ENCODE results near the gene MOB2. TPM values are rescaled to one million over a fixed set of nuclear protein-coding genes. Genes with fewer than 3 reads are reported as not detected.

MOB2 gene
- total RNA-seq, 1 donor from 2014 or later, result 34.1 TPM

- no peak overlapping the region for H3K27ac ChIP-seq
- H3K36me3 ChIP-seq, result no peaks in the 10 kb centered on the region
- intact Hi-C loops (cut with DNase I), result no loop called here
- no peak for TF ChIP-seq POLR2AphosphoS5 (IDR thresholded peaks at IDR 0.05; ENCODE audit: insufficient read depth in 1 of 2, low read depth in 1 of 2)
- no peaks in the 10 kb centered on the region for H3K9me3 ChIP-seq
- no peak for DNase-seq (ENCODE audit: extremely low spot score in 2 of 2)
- no peaks in the 10 kb centered on the region for H3K4me1 ChIP-seq
- H3K4me3 ChIP-seq, result no peak overlapping the region
- no peaks in the 10 kb centered on the region for H3K27me3 ChIP-seq
Measured at GRCh38 chr11:1450949-1451710, 35.4 kb downstream of the MOB2 start.

- TF ChIP-seq POLR2A (IDR thresholded peaks at IDR 0.05) (no peak), POLR2AphosphoS5 (IDR thresholded peaks at IDR 0.05; ENCODE audit: insufficient read depth in 1 of 2, low read depth in 1 of 2) (no peak)
- TF ChIP-seq, protein P1, sequence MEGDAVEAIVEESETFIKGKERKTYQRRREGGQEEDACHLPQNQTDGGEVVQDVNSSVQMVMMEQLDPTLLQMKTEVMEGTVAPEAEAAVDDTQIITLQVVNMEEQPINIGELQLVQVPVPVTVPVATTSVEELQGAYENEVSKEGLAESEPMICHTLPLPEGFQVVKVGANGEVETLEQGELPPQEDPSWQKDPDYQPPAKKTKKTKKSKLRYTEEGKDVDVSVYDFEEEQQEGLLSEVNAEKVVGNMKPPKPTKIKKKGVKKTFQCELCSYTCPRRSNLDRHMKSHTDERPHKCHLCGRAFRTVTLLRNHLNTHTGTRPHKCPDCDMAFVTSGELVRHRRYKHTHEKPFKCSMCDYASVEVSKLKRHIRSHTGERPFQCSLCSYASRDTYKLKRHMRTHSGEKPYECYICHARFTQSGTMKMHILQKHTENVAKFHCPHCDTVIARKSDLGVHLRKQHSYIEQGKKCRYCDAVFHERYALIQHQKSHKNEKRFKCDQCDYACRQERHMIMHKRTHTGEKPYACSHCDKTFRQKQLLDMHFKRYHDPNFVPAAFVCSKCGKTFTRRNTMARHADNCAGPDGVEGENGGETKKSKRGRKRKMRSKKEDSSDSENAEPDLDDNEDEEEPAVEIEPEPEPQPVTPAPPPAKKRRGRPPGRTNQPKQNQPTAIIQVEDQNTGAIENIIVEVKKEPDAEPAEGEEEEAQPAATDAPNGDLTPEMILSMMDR (IDR thresholded peaks at IDR 0.05), result no peak
- intact Hi-C loops (cut with DNase I), result no loop called here
- H3K27me3 ChIP-seq, result no peaks in the 10 kb centered on the region
- no peaks in the 10 kb centered on the region for H3K4me1 ChIP-seq
- no peak for DNase-seq (ENCODE audit: extremely low spot score in 2 of 2)
- H3K27ac ChIP-seq, result no peak overlapping the region
- H3K4me3 ChIP-seq, result no peak overlapping the region
- no peaks in the 10 kb centered on the region for H3K9me3 ChIP-seq
- H3K36me3 ChIP-seq, result no peaks in the 10 kb centered on the region
Measured at GRCh38 chr11:1450344-1450875, 36.2 kb downstream of the MOB2 start.

DNA sequence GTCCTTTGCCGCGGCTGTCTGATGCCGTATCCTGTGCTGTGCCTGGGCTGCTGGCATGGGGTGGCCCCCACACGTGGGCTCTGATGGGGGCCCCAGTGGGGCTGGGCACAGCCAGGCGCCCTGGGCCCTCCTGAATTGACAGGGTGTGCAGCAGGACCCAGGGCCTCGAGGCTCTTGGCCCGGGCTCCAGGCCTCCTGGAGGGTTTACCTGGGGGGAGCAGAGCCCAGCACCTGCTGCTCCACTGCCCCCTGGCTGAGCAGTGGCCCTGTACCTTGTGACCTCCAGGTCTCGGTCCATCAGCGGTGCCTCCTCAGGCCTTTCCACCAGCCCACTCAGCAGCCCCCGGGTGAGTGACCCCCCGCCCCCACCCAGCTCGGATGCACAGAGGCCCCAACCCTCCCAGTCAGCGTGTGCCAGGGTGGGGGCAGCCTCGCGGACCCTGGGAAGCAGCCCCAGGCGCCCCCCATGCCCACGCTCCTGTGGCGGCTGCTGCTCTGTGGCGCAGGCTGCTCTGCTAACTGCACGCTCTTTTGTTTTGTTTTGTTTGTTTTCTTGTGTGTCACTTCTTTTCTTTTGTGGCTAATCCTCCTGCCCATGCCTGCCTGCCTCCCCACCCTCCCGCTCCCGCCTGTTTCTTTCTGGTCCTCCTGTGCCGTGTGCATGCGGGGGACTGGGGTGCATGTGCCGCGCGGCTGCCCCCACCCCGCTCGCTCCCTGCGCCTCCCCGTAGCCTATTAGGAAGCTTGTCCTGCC, 36.9 kb downstream of the MOB2 start:
- TF ChIP-seq POLR2A (IDR thresholded peaks at IDR 0.05) (no peak), POLR2AphosphoS5 (IDR thresholded peaks at IDR 0.05; ENCODE audit: insufficient read depth in 1 of 2, low read depth in 1 of 2) (no peak)
- TF ChIP-seq, protein P1 (IDR thresholded peaks at IDR 0.05), result no peak
- Histone ChIP-seq H3K4me3 (no peak overlapping the region), H3K27me3 (no peaks in the 10 kb centered on the region), H3K9me3 (no peaks in the 10 kb centered on the region), H3K27ac (no peak overlapping the region), H3K36me3 (no peaks in the 10 kb centered on the region), H3K4me1 (no peaks in the 10 kb centered on the region)
- DNase-seq (ENCODE audit: extremely low spot score in 2 of 2), result no peak
- intact Hi-C loops (cut with DNase I), result loop anchor here (10.0 kb wide), 1 partner anchor 365 kb away; no protein-coding TSS in a partner anchor

GRCh38 chr11:1448882-1449281, 37.7 kb downstream of the MOB2 start:
- Histone ChIP-seq H3K9me3 (no peaks in the 10 kb centered on the region), H3K36me3 (no peaks in the 10 kb centered on the region), H3K4me1 (no peaks in the 10 kb centered on the region), H3K4me3 (no peak overlapping the region), H3K27me3 (no peaks in the 10 kb centered on the region), H3K27ac (no peak overlapping the region)
- TF ChIP-seq POLR2A (IDR thresholded peaks at IDR 0.05), result no peak
- TF ChIP-seq POLR2AphosphoS5 (IDR thresholded peaks at IDR 0.05; ENCODE audit: insufficient read depth in 1 of 2, low read depth in 1 of 2), result no peak
- intact Hi-C loops (cut with DNase I), result loop anchor here (10.0 kb wide), 1 partner anchor 364 kb away; no protein-coding TSS in a partner anchor
- DNase-seq (ENCODE audit: extremely low spot score in 2 of 2), result no peak

GRCh38 chr11:1447845-1448825, 38.4 kb downstream of the MOB2 start:
- H3K4me3 ChIP-seq, result no peak overlapping the region
- H3K9me3 ChIP-seq, result no peaks in the 10 kb centered on the region
- no peaks in the 10 kb centered on the region for H3K36me3 ChIP-seq
- no peak overlapping the region for H3K27ac ChIP-seq
- no peak for TF ChIP-seq POLR2AphosphoS5 (IDR thresholded peaks at IDR 0.05; ENCODE audit: insufficient read depth in 1 of 2, low read depth in 1 of 2)
- TF ChIP-seq, protein P1 (IDR thresholded peaks at IDR 0.05), result no peak
- no peak for TF ChIP-seq POLR2A (IDR thresholded peaks at IDR 0.05)
- DNase-seq (ENCODE audit: extremely low spot score in 2 of 2), result no peak
- no peaks in the 10 kb centered on the region for H3K4me1 ChIP-seq
- no peaks in the 10 kb centered on the region for H3K27me3 ChIP-seq
- intact Hi-C loops (cut with DNase I), result loop anchor here (10.0 kb wide), 1 partner anchor 363 kb away; no protein-coding TSS in a partner anchor

Measured in vagina (tissue), 2 donors.